ENCODE data around the gene PRTG. TPM values are rescaled to one million over a fixed set of nuclear protein-coding genes. Genes with fewer than 3 reads are reported as not detected.
"Not testable (repeated sequence)": the region's sequence is repeated elsewhere in the genome, so short reads cannot be mapped to it uniquely, and the experiment has no call there.

PRTG gene
- total RNA-seq, 1 experiment from 2014 or later, result 39.1 TPM

DNA sequence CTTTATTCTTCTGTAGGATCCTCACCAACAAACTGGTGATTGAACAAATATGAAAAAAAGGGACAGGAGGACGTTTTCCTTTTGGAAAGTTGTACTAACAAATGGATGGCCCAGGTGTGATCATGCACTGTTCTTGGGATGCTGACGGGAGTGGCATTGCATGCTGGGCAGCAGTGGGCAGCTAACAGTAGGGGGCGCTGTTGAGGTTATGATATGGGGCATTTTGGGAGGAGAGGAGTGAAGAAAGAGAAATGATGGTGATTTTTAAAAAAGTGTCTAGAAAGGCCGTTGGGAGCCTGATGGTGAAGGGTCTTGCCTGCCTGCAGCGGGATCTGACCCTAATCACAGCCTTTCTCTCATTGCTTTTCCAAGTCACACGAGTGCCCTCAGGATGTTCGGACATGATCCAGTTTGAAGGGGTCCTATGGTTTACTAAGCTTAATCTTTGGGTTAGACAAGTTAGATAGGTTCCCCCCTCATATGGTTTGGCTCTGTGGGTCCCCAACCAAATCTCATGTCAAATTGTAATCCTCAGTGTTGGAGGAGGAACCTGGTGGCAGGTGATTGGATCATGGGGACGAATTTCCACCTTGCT lies 46.2 kb upstream of the PRTG start:
- Mint-ChIP-seq H3K4me1 (ENCODE audit: low read depth, unreplicated experiment) (peaks cover 5% of the 10 kb centered on the region), H3K27me3 (ENCODE audit: insufficient read depth, unreplicated experiment) (no peaks in the 10 kb centered on the region), H3K9me3 (ENCODE audit: unreplicated experiment) (peaks cover 11% of the 10 kb centered on the region), H3K4me3 (ENCODE audit: unreplicated experiment) (no peak overlapping the region), H3K36me3 (ENCODE audit: insufficient read depth, unreplicated experiment) (no peaks in the 10 kb centered on the region), H3K27ac (ENCODE audit: unreplicated experiment) (no peak overlapping the region)
- no TSS peak for BruUV-seq (replicated peaks)
- Histone ChIP-seq H3K9me3 (no peaks in the 10 kb centered on the region; the same call in 1 of the 2 replicates), H3K4me1 (peaks cover 16% of the 10 kb centered on the region), H3K36me3 (ENCODE audit: control insufficient read depth, insufficient read depth, low read length) (no peaks in the 10 kb centered on the region), H3K27me3 (replicated peaks; ENCODE audit: control insufficient read depth, insufficient read depth, low read length) (no peaks in the 10 kb centered on the region), H3K4me3 (ENCODE audit: low read depth, low read length) (no peak overlapping the region)
- intact Hi-C loops (cut with micrococcal nuclease; ENCODE audit: unreplicated experiment), result no loop called here
- peak in 1 of 2 experiments; percentile 34 for DNase-seq
- TF ChIP-seq, protein P1, sequence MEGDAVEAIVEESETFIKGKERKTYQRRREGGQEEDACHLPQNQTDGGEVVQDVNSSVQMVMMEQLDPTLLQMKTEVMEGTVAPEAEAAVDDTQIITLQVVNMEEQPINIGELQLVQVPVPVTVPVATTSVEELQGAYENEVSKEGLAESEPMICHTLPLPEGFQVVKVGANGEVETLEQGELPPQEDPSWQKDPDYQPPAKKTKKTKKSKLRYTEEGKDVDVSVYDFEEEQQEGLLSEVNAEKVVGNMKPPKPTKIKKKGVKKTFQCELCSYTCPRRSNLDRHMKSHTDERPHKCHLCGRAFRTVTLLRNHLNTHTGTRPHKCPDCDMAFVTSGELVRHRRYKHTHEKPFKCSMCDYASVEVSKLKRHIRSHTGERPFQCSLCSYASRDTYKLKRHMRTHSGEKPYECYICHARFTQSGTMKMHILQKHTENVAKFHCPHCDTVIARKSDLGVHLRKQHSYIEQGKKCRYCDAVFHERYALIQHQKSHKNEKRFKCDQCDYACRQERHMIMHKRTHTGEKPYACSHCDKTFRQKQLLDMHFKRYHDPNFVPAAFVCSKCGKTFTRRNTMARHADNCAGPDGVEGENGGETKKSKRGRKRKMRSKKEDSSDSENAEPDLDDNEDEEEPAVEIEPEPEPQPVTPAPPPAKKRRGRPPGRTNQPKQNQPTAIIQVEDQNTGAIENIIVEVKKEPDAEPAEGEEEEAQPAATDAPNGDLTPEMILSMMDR (IDR thresholded peaks at IDR 0.05; ENCODE audit: insufficient read depth in 1 of 2, low read depth in 1 of 2, low read length in 1 of 2, severe bottlenecking in 1 of 2, unreplicated experiment in 1 of 2), result peak; percentile 41 to 64
- ChIA-PET POLR2A (no interaction called here), CTCF (interaction anchor here (0.5 kb wide), 1 partner anchor 29 kb away, joined by 3 read pairs; no protein-coding TSS in a partner anchor)

DNA sequence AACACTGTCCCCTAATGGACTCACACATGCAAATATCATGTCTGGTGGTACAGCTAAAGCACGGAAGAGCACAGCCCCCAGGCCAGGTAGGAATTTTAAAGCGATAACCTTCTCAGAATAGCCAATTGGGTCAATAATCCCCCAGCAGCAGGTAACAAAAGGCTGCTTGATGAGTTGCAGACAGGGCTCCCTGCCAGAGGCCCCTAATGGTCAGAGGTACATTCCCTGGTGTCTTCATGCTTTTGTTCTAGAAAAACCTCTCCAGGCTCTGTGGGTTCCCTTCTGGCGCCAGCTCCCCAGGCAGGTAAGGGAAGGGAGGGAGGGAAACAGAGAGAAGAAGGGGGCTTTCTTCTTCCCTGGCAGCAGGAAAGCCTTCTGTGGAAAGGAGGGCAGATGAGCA lies 43.4 kb upstream of the PRTG start:
- Histone ChIP-seq H3K27me3 (replicated peaks; ENCODE audit: control insufficient read depth, insufficient read depth, low read length) (no peaks in the 10 kb centered on the region), H3K9me3 (no peaks in the 10 kb centered on the region), H3K36me3 (ENCODE audit: control insufficient read depth, insufficient read depth, low read length) (no peaks in the 10 kb centered on the region), H3K4me3 (ENCODE audit: low read depth, low read length) (no peak overlapping the region), H3K4me1 (peaks cover 9% of the 10 kb centered on the region; the same call in 1 of the 2 replicates)
- H3K4me1 Mint-ChIP-seq (ENCODE audit: low read depth, unreplicated experiment), result peaks cover 8% of the 10 kb centered on the region
- H3K4me3 Mint-ChIP-seq (ENCODE audit: unreplicated experiment), result no peak overlapping the region
- BruUV-seq (replicated peaks), result no TSS peak
- H3K9me3 Mint-ChIP-seq (ENCODE audit: unreplicated experiment), result peaks cover 11% of the 10 kb centered on the region
- no peak overlapping the region for H3K27ac Mint-ChIP-seq (ENCODE audit: unreplicated experiment)
- H3K27me3 Mint-ChIP-seq (ENCODE audit: insufficient read depth, unreplicated experiment), result no peaks in the 10 kb centered on the region
- ChIA-PET CTCF (no interaction called here), POLR2A (no interaction called here)
- no peaks in the 10 kb centered on the region for H3K36me3 Mint-ChIP-seq (ENCODE audit: insufficient read depth, unreplicated experiment)
- DNase-seq, result no peak
- TF ChIP-seq, protein P1 (IDR thresholded peaks at IDR 0.05; ENCODE audit: insufficient read depth in 1 of 2, low read depth in 1 of 2, low read length in 1 of 2, severe bottlenecking in 1 of 2, unreplicated experiment in 1 of 2), result no peak
- intact Hi-C loops (cut with micrococcal nuclease; ENCODE audit: unreplicated experiment), result no loop called here

DNA sequence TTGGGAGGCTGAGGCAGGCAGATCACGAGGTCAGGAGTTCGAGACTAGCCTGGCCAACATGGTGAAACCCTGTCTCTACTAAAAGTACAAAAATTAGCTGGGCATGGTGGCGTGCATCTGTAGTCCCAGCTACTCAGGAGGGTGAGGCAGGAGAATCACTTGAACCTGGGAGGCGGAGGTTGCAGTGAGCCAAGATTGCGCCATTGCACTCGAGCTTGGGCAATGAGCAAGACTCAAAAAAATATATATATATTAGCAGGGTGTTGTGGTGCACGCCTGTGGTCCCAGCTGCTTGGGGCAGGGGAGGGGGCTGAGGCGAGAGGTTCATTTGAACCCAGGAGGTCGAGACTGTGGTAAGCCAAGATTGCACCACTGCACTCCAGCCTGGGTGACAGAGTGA lies 42.6 kb upstream of the PRTG start:
- H3K27me3 Mint-ChIP-seq (ENCODE audit: insufficient read depth, unreplicated experiment); H3K4me3 Mint-ChIP-seq (ENCODE audit: unreplicated experiment); H3K9me3 ChIP-seq; H3K36me3 Mint-ChIP-seq (ENCODE audit: insufficient read depth, unreplicated experiment); H3K36me3 ChIP-seq (ENCODE audit: control insufficient read depth, insufficient read depth, low read length); H3K27ac Mint-ChIP-seq (ENCODE audit: unreplicated experiment); H3K4me3 ChIP-seq (ENCODE audit: low read depth, low read length); CTCF ChIA-PET; DNase-seq; H3K4me1 Mint-ChIP-seq (ENCODE audit: low read depth, unreplicated experiment); POLR2A ChIA-PET; intact Hi-C loops (cut with micrococcal nuclease; ENCODE audit: unreplicated experiment); BruUV-seq (replicated peaks); H3K4me1 ChIP-seq; H3K27me3 ChIP-seq (replicated peaks; ENCODE audit: control insufficient read depth, insufficient read depth, low read length): not testable (repeated sequence)
- H3K9me3 Mint-ChIP-seq (ENCODE audit: unreplicated experiment), result peaks cover 13% of the 10 kb centered on the region
